GM23338 (cell line): ENCODE measurements around the gene KLF9. TPM values are rescaled to one million over a fixed set of nuclear protein-coding genes. Genes with fewer than 3 reads are reported as not detected.
A peak's percentile ranks its signal among the peaks of the same experiment; 100 is the strongest.

Experiments
- ATAC-seq: fragments of 200-7000 bp; cut with Tn5 transposase; 3 replicates; pipeline ENCODE4 v1.9.1; 2020
- DNase-seq: peaks from one replicate; pipeline ENCODE4 v3.0.0-alpha.2; 2015; ENCODE audit warnings: low spot score
- H2AFZ ChIP-seq: fragments of 200-600 bp; sonication (generic); 2 replicates; pipeline ENCODE4 v1.8.0; 2016; ENCODE audit warnings: antibody characterized with exemption, mild to moderate bottlenecking, moderate library complexity
- H3F3A ChIP-seq: fragments of 200-600 bp; sonication (generic); replicated peaks from 2 replicates; pipeline ENCODE4 v1.8.0; 2017; ENCODE audit warnings: antibody characterized with exemption, mixed run types, low read depth
- H3K27ac ChIP-seq: fragments of 200-600 bp; sonication (generic); 2 replicates; pipeline ENCODE4 v1.6.1; 2016; ENCODE audit warnings: low read depth
- H3K27me3 ChIP-seq: fragments of 200-600 bp; sonication (generic); 2 replicates; pipeline ENCODE4 v1.8.0; 2016; ENCODE audit warnings: mild to moderate bottlenecking, mixed run types, moderate library complexity; ENCODE audit not compliant: insufficient read depth
- H3K36me3 ChIP-seq: fragments of 200-600 bp; sonication (generic); 2 replicates; pipeline ENCODE4 v1.8.0; 2016; ENCODE audit warnings: mild to moderate bottlenecking; ENCODE audit not compliant: insufficient read depth
- H3K4me1 ChIP-seq: fragments of 200-600 bp; sonication (generic); 2 replicates; pipeline ENCODE4 v1.8.0; 2016; ENCODE audit warnings: mild to moderate bottlenecking, moderate library complexity; ENCODE audit not compliant: insufficient read depth
- H3K4me2 ChIP-seq: fragments of 200-600 bp; sonication (generic); 2 replicates; pipeline ENCODE4 v1.7.1; 2017; ENCODE audit warnings: mixed run types
- H3K4me3 ChIP-seq: fragments of 200-600 bp; sonication (generic); 2 replicates; pipeline ENCODE4 v1.6.1; 2016; ENCODE audit warnings: mixed run types
- H3K79me2 ChIP-seq: fragments of 200-600 bp; sonication (generic); replicated peaks from 2 replicates; pipeline ENCODE4 v1.8.0; 2017; ENCODE audit warnings: mild to moderate bottlenecking; ENCODE audit not compliant: insufficient read depth
- H3K9me2 ChIP-seq: fragments of 200-600 bp; sonication (generic); 2 replicates; pipeline ENCODE4 v1.8.0; 2017; ENCODE audit not compliant: insufficient read depth
- H4K20me1 ChIP-seq: fragments of 200-600 bp; sonication (generic); replicated peaks from 2 replicates; pipeline ENCODE4 v1.8.0; 2017; ENCODE audit warnings: mild to moderate bottlenecking; ENCODE audit not compliant: insufficient read depth
- H3K27ac Mint-ChIP-seq: 2 replicates; pipeline ENCODE4 v1.8.0; 2020; ENCODE audit warnings: inconsistent platforms, mild to moderate bottlenecking, moderate library complexity, mixed read lengths
- H3K27me3 Mint-ChIP-seq: 3 replicates; pipeline ENCODE4 v1.8.0; 2022; ENCODE audit warnings: low read depth, mild to moderate bottlenecking, moderate library complexity, mixed read lengths, inconsistent platforms; ENCODE audit not compliant: insufficient read depth, poor library complexity
- H3K36me3 Mint-ChIP-seq: 3 replicates; pipeline ENCODE4 v1.8.0; 2021; ENCODE audit warnings: low read depth, mild to moderate bottlenecking, inconsistent platforms, moderate library complexity, mixed read lengths
- H3K4me1 Mint-ChIP-seq: 3 replicates; pipeline ENCODE4 v1.8.0; 2020; ENCODE audit warnings: mild to moderate bottlenecking, inconsistent platforms, mixed read lengths
- H3K4me3 Mint-ChIP-seq: 3 replicates; pipeline ENCODE4 v1.8.0; 2021; ENCODE audit warnings: moderate library complexity, mild to moderate bottlenecking, inconsistent platforms, mixed read lengths
- H3K9me3 Mint-ChIP-seq: 3 replicates; pipeline ENCODE4 v1.8.0; 2020; ENCODE audit warnings: moderate library complexity, mild to moderate bottlenecking, inconsistent platforms, mixed read lengths
- CREB1 ChIP-seq: fragments of 250-450 bp; sonication (Bioruptor Pico); IDR thresholded peaks from 2 replicates; pipeline ENCODE4 v1.5.0; 2020; ENCODE audit warnings: low read depth, mild to moderate bottlenecking, moderate library complexity
- EZH2 ChIP-seq: fragments of 200-600 bp; sonication (generic); IDR thresholded peaks from one replicate; pipeline ENCODE4 v1.8.0; 2017; ENCODE audit warnings: antibody characterized with exemption, mild to moderate bottlenecking, low read depth; ENCODE audit not compliant: unreplicated experiment
- EZH2phosphoT487 ChIP-seq: fragments of 200-600 bp; sonication (generic); IDR thresholded peaks from one replicate; pipeline ENCODE4 v1.8.1; 2018; ENCODE audit warnings: antibody characterized with exemption; ENCODE audit not compliant: unreplicated experiment
- JUNB ChIP-seq: IDR thresholded peaks from one replicate; pipeline ENCODE4 v1.6.1; 2016; ENCODE audit warnings: antibody characterized with exemption; ENCODE audit not compliant: unreplicated experiment
- NANOG ChIP-seq: IDR thresholded peaks from 2 replicates; pipeline ENCODE4 v1.6.1; 2016; ENCODE audit warnings: antibody characterized with exemption, borderline replicate concordance
- POLR2AphosphoS5 ChIP-seq: IDR thresholded peaks from 2 replicates; pipeline ENCODE4 v1.6.1; 2016; ENCODE audit warnings: antibody characterized with exemption, low read depth
- STAT1 ChIP-seq: IDR thresholded peaks from one replicate; pipeline ENCODE4 v1.6.1; 2016; ENCODE audit warnings: antibody characterized with exemption; ENCODE audit not compliant: unreplicated experiment
- ZNF114 ChIP-seq: fragments of 250-450 bp; sonication (Bioruptor Pico); IDR thresholded peaks from 2 replicates; pipeline ENCODE4 v1.5.0; 2020; ENCODE audit warnings: mild to moderate bottlenecking, moderate library complexity
- ZNF331 ChIP-seq: fragments of 250-450 bp; sonication (Bioruptor Pico); IDR thresholded peaks from 2 replicates; pipeline ENCODE4 v1.5.0; 2020; ENCODE audit warnings: low read depth, mild to moderate bottlenecking, moderate library complexity
- polyA plus RNA-seq: library from polyadenylated mRNA; unstranded; fragments of >200 nt; fragmentation: Nextera tagmentation; extraction: Ambion mirVana; gene quantifications from 2 replicates; pipeline ENCODE4 v1.2.1, GENCODE V29; 2016
- total RNA-seq: library from RNA; depleted of rRNA; stranded (reverse); fragments of >200 nt; shearing (Covaris generic); gene quantifications from 2 replicates; pipeline ENCODE4 v1.2.3, GENCODE V29; 2014
- TF ChIP-seq, protein P1 (sequence below), 2 experiments: fragments of 200-600 bp in 1 of 2; sonication (generic) in 1 of 2; conservative IDR thresholded peaks; 2 replicates each; pipeline versions ENCODE4 v1.5.1 to v1.6.1; 2016 to 2017; ENCODE audit warnings: antibody characterized with exemption in 2 of 2, low read depth in 2 of 2, mild to moderate bottlenecking in 2 of 2, moderate library complexity in 1 of 2
- TF ChIP-seq, protein P2 (sequence below): IDR thresholded peaks from 2 replicates; pipeline ENCODE4 v1.6.1; 2016; ENCODE audit warnings: antibody characterized with exemption
- TF ChIP-seq, protein P3 (sequence below): fragments of 250-450 bp; sonication (Bioruptor Pico); IDR thresholded peaks from 2 replicates; pipeline ENCODE4 v1.5.0; 2020; ENCODE audit warnings: mild to moderate bottlenecking, moderate library complexity
- TF ChIP-seq, protein P4 (sequence below): IDR thresholded peaks from one replicate; pipeline ENCODE4 v1.6.1; 2018; ENCODE audit warnings: antibody characterized with exemption; ENCODE audit not compliant: unreplicated experiment

The KLF9 gene
- total and polyA plus RNA-seq, 2 experiments from 2014 or later = 0.58 to 1.5 TPM

DNA sequence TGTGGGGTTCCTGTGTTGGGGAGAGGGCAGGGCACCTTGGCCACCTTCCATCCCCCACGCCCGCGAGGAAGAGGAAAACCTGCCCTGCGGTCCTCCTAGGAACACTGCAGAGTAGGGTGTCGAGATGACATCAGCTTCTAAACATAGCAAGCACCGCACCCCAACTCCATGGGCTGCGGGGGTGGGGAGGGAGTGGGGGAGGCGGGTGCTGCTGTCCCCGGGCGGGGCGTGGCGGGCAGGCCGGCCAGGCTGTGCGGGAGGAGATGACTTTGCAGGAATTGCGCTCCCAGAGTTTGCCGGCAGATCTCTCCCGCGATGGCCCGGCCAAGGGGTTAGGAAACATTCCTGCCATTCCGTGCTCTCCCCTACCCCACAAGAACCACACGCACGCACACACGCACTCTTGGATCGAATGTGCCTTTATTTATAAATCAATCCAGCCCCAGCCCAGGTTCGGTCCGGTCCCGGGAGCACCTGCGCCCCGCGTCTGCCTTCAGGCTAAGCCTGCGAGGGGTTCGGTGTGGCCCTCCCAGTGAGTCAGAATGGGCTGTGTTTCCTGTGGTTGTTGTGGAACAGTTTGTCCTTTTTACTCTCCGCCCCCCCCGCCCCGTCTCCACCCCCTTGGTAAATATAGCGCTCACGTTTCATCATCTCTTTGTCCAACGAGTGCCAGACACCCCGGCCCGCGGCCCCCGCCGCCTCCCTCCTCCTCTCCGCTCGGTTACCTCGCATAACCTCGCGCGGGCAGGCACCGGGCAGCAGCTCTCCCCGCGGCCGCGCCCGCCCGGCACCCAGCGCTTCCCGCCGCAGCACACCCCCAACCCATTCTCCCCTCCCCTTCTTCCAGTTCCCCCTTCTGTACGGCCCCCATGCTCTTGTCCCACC is 5.3 kb upstream of the KLF9 start:
- Histone ChIP-seq H3K79me2 (no peaks in the 10 kb centered on the region), H3K4me1 (peaks cover 24% of the 10 kb centered on the region), H4K20me1 (no peaks in the 10 kb centered on the region), H3K9me2 (no peaks in the 10 kb centered on the region), H3K27ac (0 out of 2 replicates have a peak overlapping the region, but pooled peaks have one; percentile 55), H3K4me2 (peak overlapping the region; percentile 98), H2AFZ (peak overlapping the region; percentile 98), H3K27me3 (peaks cover 61% of the 10 kb centered on the region), H3K36me3 (no peaks in the 10 kb centered on the region), H3F3A (no peaks in the 10 kb centered on the region), H3K4me3 (peak overlapping the region; percentile 84)
- TF ChIP-seq, protein P1, sequence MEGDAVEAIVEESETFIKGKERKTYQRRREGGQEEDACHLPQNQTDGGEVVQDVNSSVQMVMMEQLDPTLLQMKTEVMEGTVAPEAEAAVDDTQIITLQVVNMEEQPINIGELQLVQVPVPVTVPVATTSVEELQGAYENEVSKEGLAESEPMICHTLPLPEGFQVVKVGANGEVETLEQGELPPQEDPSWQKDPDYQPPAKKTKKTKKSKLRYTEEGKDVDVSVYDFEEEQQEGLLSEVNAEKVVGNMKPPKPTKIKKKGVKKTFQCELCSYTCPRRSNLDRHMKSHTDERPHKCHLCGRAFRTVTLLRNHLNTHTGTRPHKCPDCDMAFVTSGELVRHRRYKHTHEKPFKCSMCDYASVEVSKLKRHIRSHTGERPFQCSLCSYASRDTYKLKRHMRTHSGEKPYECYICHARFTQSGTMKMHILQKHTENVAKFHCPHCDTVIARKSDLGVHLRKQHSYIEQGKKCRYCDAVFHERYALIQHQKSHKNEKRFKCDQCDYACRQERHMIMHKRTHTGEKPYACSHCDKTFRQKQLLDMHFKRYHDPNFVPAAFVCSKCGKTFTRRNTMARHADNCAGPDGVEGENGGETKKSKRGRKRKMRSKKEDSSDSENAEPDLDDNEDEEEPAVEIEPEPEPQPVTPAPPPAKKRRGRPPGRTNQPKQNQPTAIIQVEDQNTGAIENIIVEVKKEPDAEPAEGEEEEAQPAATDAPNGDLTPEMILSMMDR (conservative IDR thresholded peaks at IDR 0.05; ENCODE audit: low read depth in 2 of 2) = no peak
- TF ChIP-seq, protein P2, sequence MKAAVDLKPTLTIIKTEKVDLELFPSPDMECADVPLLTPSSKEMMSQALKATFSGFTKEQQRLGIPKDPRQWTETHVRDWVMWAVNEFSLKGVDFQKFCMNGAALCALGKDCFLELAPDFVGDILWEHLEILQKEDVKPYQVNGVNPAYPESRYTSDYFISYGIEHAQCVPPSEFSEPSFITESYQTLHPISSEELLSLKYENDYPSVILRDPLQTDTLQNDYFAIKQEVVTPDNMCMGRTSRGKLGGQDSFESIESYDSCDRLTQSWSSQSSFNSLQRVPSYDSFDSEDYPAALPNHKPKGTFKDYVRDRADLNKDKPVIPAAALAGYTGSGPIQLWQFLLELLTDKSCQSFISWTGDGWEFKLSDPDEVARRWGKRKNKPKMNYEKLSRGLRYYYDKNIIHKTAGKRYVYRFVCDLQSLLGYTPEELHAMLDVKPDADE = no peak
- no peak for TF ChIP-seq CREB1
- TF ChIP-seq STAT1 = no peak
- no peak for TF ChIP-seq ZNF331 (CRISPR knock-in tag)
- TF ChIP-seq JUNB = no peak
- TF ChIP-seq, protein P3, sequence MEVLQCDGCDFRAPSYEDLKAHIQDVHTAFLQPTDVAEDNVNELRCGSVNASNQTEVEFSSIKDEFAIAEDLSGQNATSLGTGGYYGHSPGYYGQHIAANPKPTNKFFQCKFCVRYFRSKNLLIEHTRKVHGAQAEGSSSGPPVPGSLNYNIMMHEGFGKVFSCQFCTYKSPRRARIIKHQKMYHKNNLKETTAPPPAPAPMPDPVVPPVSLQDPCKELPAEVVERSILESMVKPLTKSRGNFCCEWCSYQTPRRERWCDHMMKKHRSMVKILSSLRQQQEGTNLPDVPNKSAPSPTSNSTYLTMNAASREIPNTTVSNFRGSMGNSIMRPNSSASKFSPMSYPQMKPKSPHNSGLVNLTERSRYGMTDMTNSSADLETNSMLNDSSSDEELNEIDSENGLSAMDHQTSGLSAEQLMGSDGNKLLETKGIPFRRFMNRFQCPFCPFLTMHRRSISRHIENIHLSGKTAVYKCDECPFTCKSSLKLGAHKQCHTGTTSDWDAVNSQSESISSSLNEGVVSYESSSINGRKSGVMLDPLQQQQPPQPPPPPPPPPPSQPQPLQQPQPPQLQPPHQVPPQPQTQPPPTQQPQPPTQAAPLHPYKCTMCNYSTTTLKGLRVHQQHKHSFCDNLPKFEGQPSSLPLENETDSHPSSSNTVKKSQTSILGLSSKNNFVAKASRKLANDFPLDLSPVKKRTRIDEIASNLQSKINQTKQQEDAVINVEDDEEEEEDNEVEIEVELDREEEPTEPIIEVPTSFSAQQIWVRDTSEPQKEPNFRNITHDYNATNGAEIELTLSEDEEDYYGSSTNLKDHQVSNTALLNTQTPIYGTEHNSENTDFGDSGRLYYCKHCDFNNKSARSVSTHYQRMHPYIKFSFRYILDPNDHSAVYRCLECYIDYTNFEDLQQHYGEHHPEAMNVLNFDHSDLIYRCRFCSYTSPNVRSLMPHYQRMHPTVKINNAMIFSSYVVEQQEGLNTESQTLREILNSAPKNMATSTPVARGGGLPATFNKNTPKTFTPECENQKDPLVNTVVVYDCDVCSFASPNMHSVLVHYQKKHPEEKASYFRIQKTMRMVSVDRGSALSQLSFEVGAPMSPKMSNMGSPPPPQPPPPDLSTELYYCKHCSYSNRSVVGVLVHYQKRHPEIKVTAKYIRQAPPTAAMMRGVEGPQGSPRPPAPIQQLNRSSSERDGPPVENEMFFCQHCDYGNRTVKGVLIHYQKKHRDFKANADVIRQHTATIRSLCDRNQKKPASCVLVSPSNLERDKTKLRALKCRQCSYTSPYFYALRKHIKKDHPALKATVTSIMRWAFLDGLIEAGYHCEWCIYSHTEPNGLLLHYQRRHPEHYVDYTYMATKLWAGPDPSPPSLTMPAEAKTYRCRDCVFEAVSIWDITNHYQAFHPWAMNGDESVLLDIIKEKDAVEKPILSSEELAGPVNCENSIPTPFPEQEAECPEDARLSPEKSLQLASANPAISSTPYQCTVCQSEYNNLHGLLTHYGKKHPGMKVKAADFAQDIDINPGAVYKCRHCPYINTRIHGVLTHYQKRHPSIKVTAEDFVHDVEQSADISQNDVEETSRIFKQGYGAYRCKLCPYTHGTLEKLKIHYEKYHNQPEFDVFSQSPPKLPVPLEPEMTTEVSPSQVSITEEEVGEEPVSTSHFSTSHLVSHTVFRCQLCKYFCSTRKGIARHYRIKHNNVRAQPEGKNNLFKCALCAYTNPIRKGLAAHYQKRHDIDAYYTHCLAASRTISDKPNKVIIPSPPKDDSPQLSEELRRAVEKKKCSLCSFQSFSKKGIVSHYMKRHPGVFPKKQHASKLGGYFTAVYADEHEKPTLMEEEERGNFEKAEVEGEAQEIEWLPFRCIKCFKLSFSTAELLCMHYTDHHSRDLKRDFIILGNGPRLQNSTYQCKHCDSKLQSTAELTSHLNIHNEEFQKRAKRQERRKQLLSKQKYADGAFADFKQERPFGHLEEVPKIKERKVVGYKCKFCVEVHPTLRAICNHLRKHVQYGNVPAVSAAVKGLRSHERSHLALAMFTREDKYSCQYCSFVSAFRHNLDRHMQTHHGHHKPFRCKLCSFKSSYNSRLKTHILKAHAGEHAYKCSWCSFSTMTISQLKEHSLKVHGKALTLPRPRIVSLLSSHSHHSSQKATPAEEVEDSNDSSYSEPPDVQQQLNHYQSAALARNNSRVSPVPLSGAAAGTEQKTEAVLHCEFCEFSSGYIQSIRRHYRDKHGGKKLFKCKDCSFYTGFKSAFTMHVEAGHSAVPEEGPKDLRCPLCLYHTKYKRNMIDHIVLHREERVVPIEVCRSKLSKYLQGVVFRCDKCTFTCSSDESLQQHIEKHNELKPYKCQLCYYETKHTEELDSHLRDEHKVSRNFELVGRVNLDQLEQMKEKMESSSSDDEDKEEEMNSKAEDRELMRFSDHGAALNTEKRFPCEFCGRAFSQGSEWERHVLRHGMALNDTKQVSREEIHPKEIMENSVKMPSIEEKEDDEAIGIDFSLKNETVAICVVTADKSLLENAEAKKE (CRISPR knock-in tag) = no peak
- TF ChIP-seq POLR2AphosphoS5 = no peak
- TF ChIP-seq, protein P4, sequence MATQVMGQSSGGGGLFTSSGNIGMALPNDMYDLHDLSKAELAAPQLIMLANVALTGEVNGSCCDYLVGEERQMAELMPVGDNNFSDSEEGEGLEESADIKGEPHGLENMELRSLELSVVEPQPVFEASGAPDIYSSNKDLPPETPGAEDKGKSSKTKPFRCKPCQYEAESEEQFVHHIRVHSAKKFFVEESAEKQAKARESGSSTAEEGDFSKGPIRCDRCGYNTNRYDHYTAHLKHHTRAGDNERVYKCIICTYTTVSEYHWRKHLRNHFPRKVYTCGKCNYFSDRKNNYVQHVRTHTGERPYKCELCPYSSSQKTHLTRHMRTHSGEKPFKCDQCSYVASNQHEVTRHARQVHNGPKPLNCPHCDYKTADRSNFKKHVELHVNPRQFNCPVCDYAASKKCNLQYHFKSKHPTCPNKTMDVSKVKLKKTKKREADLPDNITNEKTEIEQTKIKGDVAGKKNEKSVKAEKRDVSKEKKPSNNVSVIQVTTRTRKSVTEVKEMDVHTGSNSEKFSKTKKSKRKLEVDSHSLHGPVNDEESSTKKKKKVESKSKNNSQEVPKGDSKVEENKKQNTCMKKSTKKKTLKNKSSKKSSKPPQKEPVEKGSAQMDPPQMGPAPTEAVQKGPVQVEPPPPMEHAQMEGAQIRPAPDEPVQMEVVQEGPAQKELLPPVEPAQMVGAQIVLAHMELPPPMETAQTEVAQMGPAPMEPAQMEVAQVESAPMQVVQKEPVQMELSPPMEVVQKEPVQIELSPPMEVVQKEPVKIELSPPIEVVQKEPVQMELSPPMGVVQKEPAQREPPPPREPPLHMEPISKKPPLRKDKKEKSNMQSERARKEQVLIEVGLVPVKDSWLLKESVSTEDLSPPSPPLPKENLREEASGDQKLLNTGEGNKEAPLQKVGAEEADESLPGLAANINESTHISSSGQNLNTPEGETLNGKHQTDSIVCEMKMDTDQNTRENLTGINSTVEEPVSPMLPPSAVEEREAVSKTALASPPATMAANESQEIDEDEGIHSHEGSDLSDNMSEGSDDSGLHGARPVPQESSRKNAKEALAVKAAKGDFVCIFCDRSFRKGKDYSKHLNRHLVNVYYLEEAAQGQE = no peak
- TF ChIP-seq EZH2phosphoT487 = no peak
- no peak for TF ChIP-seq EZH2
- TF ChIP-seq NANOG = no peak
- no peak for TF ChIP-seq ZNF114 (CRISPR knock-in tag)
- ATAC-seq (peak; percentile 20), DNase-seq (peak; percentile 84)
- H3K36me3 Mint-ChIP-seq = no peaks in the 10 kb centered on the region
- H3K4me1 Mint-ChIP-seq = peaks cover 20% of the 10 kb centered on the region
- no peaks in the 10 kb centered on the region; the same call in 2 of the 3 replicates for H3K9me3 Mint-ChIP-seq
- H3K27me3 Mint-ChIP-seq = peaks cover 27% of the 10 kb centered on the region
- H3K4me3 Mint-ChIP-seq = peak overlapping the region; percentile 92
- H3K27ac Mint-ChIP-seq = peak overlapping the region; percentile 96
